ENCODE measurements around the gene CPB1.

GRCh38 chr3:148848410-148848809, 20.8 kb downstream of the CPB1 start:
- no peak for TF ChIP-seq CTCF (IDR thresholded peaks at IDR 0.05)
- no peak for TF ChIP-seq POLR2A (IDR thresholded peaks at IDR 0.05)
- TF ChIP-seq EP300 (IDR thresholded peaks at IDR 0.05; ENCODE audit: low read depth), result no peak
